Measurements from ENCODE around the gene TGOLN2. TPM values are rescaled to one million over a fixed set of nuclear protein-coding genes. Genes with fewer than 3 reads are reported as not detected.
A peak's percentile ranks its signal among the peaks of the same experiment; 100 is the strongest.

Gene TGOLN2
- total and polyA plus RNA-seq, 2 of the 13 experiments (the other 11 are each of a cell fraction or from before 2014, with no cell fraction given): 99.6 to 155 TPM

GRCh38 chr2:85324639-85325465 lies 2.9 kb downstream of the TGOLN2 start:
- DNase-seq (ENCODE audit: low spot score) (peak; percentile 99), ATAC-seq (peak; percentile 82), FAIRE-seq (peak; percentile 96)
- H3K27me3 ChIP-seq (ENCODE audit: control insufficient read depth in 1 of 2, insufficient read depth in 2 of 2, low read length in 2 of 2): no peaks in the 10 kb centered on the region; a peak in 1 of 5 replicates
- intact Hi-C loops (cut with micrococcal nuclease; ENCODE audit: unreplicated experiment) (loop anchor here (1.0 to 5.0 kb wide), 5 partner anchors 16 to 227 kb away; partner anchors contain the start of genes ELMOD3 and RETSAT), in situ Hi-C loops (cut with HindIII; ENCODE audit: extremely low pct_ligation_motif_present, low pct_unique_long_range_greater_than_20kb) (no loop called here)
- H3K27ac ChIP-seq (ENCODE audit: extremely low read length, insufficient read depth, low read length): peak overlapping the region; percentile 95
- POLR2A ChIA-PET: interaction anchor here (0.7 to 6.2 kb wide), 21 partner anchors 9 to 378 kb away, joined by 3 to 142 read pairs (median 4); partner anchors contain the start of genes C2orf68, ELMOD3, GGCX and MAT2A
- peaks cover 18 to 45% of the 10 kb centered on the region in 2 experiments for H3K36me3 ChIP-seq (replicated peaks in 1 of 2; ENCODE audit: control insufficient read depth in 1 of 2, insufficient read depth in 2 of 2, low read length in 2 of 2)
- BruUV-seq (replicated peaks): no TSS peak
- peak overlapping the region; percentile 80 to 90 (median 89) for H3K4me3 ChIP-seq (replicated peaks in 1 of 3; ENCODE audit: insufficient read depth in 1 of 3, low read depth in 2 of 3, low read length in 3 of 3)
- H3K4me1 ChIP-seq (ENCODE audit: insufficient read depth, low read length): peaks cover 64% of the 10 kb centered on the region
- no peak overlapping the region for H2AFZ ChIP-seq (ENCODE audit: low read length)
- CTCF ChIA-PET (ENCODE audit: low intra/inter-chr PET ratio, low total read pairs): no interaction called here
- peaks cover 85% of the 10 kb centered on the region for H3K79me2 ChIP-seq (ENCODE audit: insufficient read depth, low read length)
- no peaks in the 10 kb centered on the region for H3K9me3 ChIP-seq (ENCODE audit: low read length)
- 2% methylated on average over 10 of the region's 10 CpGs for WGBS (ENCODE audit: low lambda C conversion rate)
- peak overlapping the region; percentile 96 for H3K9ac ChIP-seq (ENCODE audit: insufficient read depth, low read depth, low read length)
- H4K20me1 ChIP-seq (ENCODE audit: insufficient read depth, low read length): peaks cover 23% of the 10 kb centered on the region
- peak overlapping the region; percentile 98 for H3K4me2 ChIP-seq (ENCODE audit: low read depth, low read length)
- TF ChIP-seq ZNF510 (CRISPR knock-in tag; IDR thresholded peaks at IDR 0.05; ENCODE audit: low read depth) (no peak), THRA (CRISPR knock-in tag; IDR thresholded peaks at IDR 0.05; ENCODE audit: borderline replicate concordance) (peak; percentile 86; the same call in 1 of the 2 replicates), TBX2 (CRISPR knock-in tag; IDR thresholded peaks at IDR 0.05; ENCODE audit: borderline replicate concordance) (peak; percentile 71), ZBTB40 (IDR thresholded peaks at IDR 0.05) (no peak), ZBTB40 (CRISPR knock-in tag; IDR thresholded peaks at IDR 0.05) (no peak; the same call in 1 of the 2 replicates), EHMT2 (IDR thresholded peaks at IDR 0.05; ENCODE audit: borderline replicate concordance, low read depth, low read length) (no peak), SNRNP70 (IDR thresholded peaks at IDR 0.05; ENCODE audit: low read depth, low read length) (no peak), CCAR2 (optimal IDR thresholded peaks at IDR 0.05; ENCODE audit: low read depth, low read length) (no peak), SATB2 (CRISPR knock-in tag; IDR thresholded peaks at IDR 0.05) (peak; percentile 27; the same call in 1 of the 2 replicates), YEATS4 (CRISPR knock-in tag; IDR thresholded peaks at IDR 0.05; ENCODE audit: borderline replicate concordance) (peak; percentile 44; the same call in 1 of the 2 replicates)
- TF ChIP-seq, protein P1, sequence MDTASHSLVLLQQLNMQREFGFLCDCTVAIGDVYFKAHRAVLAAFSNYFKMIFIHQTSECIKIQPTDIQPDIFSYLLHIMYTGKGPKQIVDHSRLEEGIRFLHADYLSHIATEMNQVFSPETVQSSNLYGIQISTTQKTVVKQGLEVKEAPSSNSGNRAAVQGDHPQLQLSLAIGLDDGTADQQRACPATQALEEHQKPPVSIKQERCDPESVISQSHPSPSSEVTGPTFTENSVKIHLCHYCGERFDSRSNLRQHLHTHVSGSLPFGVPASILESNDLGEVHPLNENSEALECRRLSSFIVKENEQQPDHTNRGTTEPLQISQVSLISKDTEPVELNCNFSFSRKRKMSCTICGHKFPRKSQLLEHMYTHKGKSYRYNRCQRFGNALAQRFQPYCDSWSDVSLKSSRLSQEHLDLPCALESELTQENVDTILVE (CRISPR knock-in tag; IDR thresholded peaks at IDR 0.05): 0 out of 2 replicates have a peak, but pooled peaks have one; percentile 91

Measured in HepG2 (cell line).